K562 (cell line): ENCODE measurements around the gene SLC37A2. TPM values are rescaled to one million over a fixed set of nuclear protein-coding genes. Genes with fewer than 3 reads are reported as not detected.

Experiments
- DMBX1 ChIP-seq: fragments of 250-450 bp; sonication (Bioruptor Pico); IDR thresholded peaks from 2 replicates; pipeline ENCODE4 v1.8.0; 2022; ENCODE audit warnings: inconsistent platforms, mild to moderate bottlenecking, moderate library complexity, borderline replicate concordance
- FOSL1 ChIP-seq: fragments of 200-800 bp; sonication (Bioruptor generic); conservative IDR thresholded peaks from 2 replicates; pipeline ENCODE4 v1.6.1; 2016; ENCODE audit warnings: missing genetic modification characterization, missing compliant biosample characterization
- FOXP1 ChIP-seq: sonication (generic); formaldehyde crosslinking; IDR thresholded peaks from 2 replicates; pipeline ENCODE4 v1.8.0; 2022; ENCODE audit warnings: mild to moderate bottlenecking, missing genetic modification reagents
- KAT8 ChIP-seq: fragments of 450-650 bp; IDR thresholded peaks from 2 replicates; pipeline ENCODE4 v1.6.1; 2016; ENCODE audit warnings: low read depth, mild to moderate bottlenecking
- MEIS2 ChIP-seq: fragments of 450-650 bp; IDR thresholded peaks from 2 replicates; pipeline ENCODE4 v1.6.1; 2014; ENCODE audit warnings: mild to moderate bottlenecking; ENCODE audit not compliant: partially characterized antibody
- NFIC ChIP-seq: fragments of 450-650 bp; IDR thresholded peaks from 2 replicates; pipeline ENCODE4 v1.6.1; 2017; ENCODE audit warnings: mild to moderate bottlenecking, inconsistent platforms
- PATZ1 ChIP-seq: fragments of 250-450 bp; sonication (Bioruptor Pico); IDR thresholded peaks from 2 replicates; pipeline ENCODE4 v1.5.0; 2020; ENCODE audit warnings: mild to moderate bottlenecking, borderline replicate concordance
- POLR2H ChIP-seq: IDR thresholded peaks from 2 replicates; pipeline ENCODE4 v1.6.1; 2016; ENCODE audit warnings: missing genetic modification characterization, low read depth, mild to moderate bottlenecking, control low read depth, missing compliant biosample characterization, moderate library complexity
- RBBP5 ChIP-seq: fragments of 200-600 bp; sonication (generic); IDR thresholded peaks from 2 replicates; pipeline ENCODE4 v1.6.1; 2012; ENCODE audit warnings: borderline replicate concordance, mild to moderate bottlenecking, low read length, control low read depth, inconsistent platforms; ENCODE audit not compliant: insufficient read depth, poor library complexity, severe bottlenecking
- RFX5 ChIP-seq: IDR thresholded peaks from 2 replicates; pipeline ENCODE4 v1.6.1; 2011; ENCODE audit warnings: low read depth, mild to moderate bottlenecking, improper control_type of control experiment, low read length
- SP2 ChIP-seq: IDR thresholded peaks from 2 replicates; pipeline ENCODE4 v1.6.1; 2011; ENCODE audit warnings: mild to moderate bottlenecking, low read depth, low read length, moderate library complexity; ENCODE audit not compliant: poor library complexity, severe bottlenecking; ENCODE audit errors: extremely low read depth
- TAL1 ChIP-seq: fragments of 450-650 bp; IDR thresholded peaks from 2 replicates; pipeline ENCODE4 v1.6.1; 2016; ENCODE audit warnings: mild to moderate bottlenecking
- ZBTB17 ChIP-seq: fragments of 450-650 bp; formaldehyde crosslinking; IDR thresholded peaks from 2 replicates; pipeline ENCODE4 v1.4.0; 2020; ENCODE audit warnings: mild to moderate bottlenecking
- ZMIZ1 ChIP-seq, 2 experiments: fragments of 150-350 bp in 1 of 2; IDR thresholded peaks; 2 replicates each; pipeline ENCODE4 v1.6.1; 2012 to 2016; ENCODE audit warnings: low read depth in 2 of 2, low read length in 2 of 2, mild to moderate bottlenecking in 1 of 2, moderate library complexity in 1 of 2
- ZNF444 ChIP-seq: fragments of 250-450 bp; sonication (Bioruptor Pico); IDR thresholded peaks from 2 replicates; pipeline ENCODE4 v1.4.0; 2020; ENCODE audit warnings: mild to moderate bottlenecking, moderate library complexity
- polyA plus RNA-seq, 8 experiments: library from polyadenylated mRNA; depleted of rRNA in 4 of 8; stranded (reverse) in 5 of 8; unstranded in 3 of 8; fragments of >200 nt; fragmentation: Nextera tagmentation in 2 of 8; fragmentation: Illumina TruSeq in 1 of 8; extraction: Ambion mirVana in 2 of 8; extraction: Trizol in 1 of 8; gene quantifications; 2 replicates each; pipeline versions ENCODE4 v1.2.1 to v1.2.3, GENCODE V29; 2011 to 2014; ENCODE audit warnings: inconsistent platforms in 1 of 8, missing spikeins in 1 of 8
- total RNA-seq, 7 experiments: library from RNA; depleted of rRNA in 6 of 7; stranded (reverse); fragments of >200 nt in 6 of 7; fragmentation: Illumina TruSeq in 2 of 7; extraction: Trizol in 2 of 7; gene quantifications; 2 replicates each; pipeline versions ENCODE4 v1.2.1 to v1.2.3, GENCODE V29; 2011 to 2021; ENCODE audit warnings: low replicate concordance in 1 of 7
- TF ChIP-seq, protein P1 (sequence below): sonication (generic); formaldehyde crosslinking; IDR thresholded peaks from 2 replicates; pipeline ENCODE4 v1.5.0; 2020; ENCODE audit warnings: missing genetic modification reagents
- TF ChIP-seq, protein P2 (sequence below): fragments of 250-450 bp; sonication (Bioruptor Pico); IDR thresholded peaks from 2 replicates; pipeline ENCODE4 v1.8.0; 2021; ENCODE audit warnings: moderate library complexity, mild to moderate bottlenecking, inconsistent platforms
- TF ChIP-seq, protein P3 (sequence below): fragments of 250-450 bp; sonication (Bioruptor Pico); IDR thresholded peaks from 2 replicates; pipeline ENCODE4 v1.8.0; 2021; ENCODE audit warnings: moderate library complexity, mild to moderate bottlenecking, inconsistent platforms

Gene SLC37A2
- total and polyA plus RNA-seq, 9 of the 15 experiments (the other 6 are each of a cell fraction or from before 2014, with no cell fraction given) = 0.01 to 1.2 (median 0.52) TPM

GRCh38 chr11:125070699-125071254, 7.7 kb downstream of the SLC37A2 start (continued):
- TF ChIP-seq TAL1 = no peak
- no peak for TF ChIP-seq PATZ1 (CRISPR knock-in tag)
- TF ChIP-seq, protein P1, sequence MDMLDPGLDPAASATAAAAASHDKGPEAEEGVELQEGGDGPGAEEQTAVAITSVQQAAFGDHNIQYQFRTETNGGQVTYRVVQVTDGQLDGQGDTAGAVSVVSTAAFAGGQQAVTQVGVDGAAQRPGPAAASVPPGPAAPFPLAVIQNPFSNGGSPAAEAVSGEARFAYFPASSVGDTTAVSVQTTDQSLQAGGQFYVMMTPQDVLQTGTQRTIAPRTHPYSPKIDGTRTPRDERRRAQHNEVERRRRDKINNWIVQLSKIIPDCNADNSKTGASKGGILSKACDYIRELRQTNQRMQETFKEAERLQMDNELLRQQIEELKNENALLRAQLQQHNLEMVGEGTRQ (CRISPR knock-in tag) = 0 out of 2 replicates have a peak, but pooled peaks have one; percentile 13
- TF ChIP-seq FOXP1 (CRISPR knock-in tag) = no peak
- TF ChIP-seq ZNF444 (CRISPR knock-in tag) = 0 out of 2 replicates have a peak, but pooled peaks have one; percentile 32
- TF ChIP-seq RFX5 = no peak
- TF ChIP-seq SP2 = no peak
- TF ChIP-seq, protein P2, sequence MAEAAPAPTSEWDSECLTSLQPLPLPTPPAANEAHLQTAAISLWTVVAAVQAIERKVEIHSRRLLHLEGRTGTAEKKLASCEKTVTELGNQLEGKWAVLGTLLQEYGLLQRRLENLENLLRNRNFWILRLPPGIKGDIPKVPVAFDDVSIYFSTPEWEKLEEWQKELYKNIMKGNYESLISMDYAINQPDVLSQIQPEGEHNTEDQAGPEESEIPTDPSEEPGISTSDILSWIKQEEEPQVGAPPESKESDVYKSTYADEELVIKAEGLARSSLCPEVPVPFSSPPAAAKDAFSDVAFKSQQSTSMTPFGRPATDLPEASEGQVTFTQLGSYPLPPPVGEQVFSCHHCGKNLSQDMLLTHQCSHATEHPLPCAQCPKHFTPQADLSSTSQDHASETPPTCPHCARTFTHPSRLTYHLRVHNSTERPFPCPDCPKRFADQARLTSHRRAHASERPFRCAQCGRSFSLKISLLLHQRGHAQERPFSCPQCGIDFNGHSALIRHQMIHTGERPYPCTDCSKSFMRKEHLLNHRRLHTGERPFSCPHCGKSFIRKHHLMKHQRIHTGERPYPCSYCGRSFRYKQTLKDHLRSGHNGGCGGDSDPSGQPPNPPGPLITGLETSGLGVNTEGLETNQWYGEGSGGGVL (CRISPR knock-in tag) = no peak
- peak; percentile 76; the same call in 1 of the 2 replicates for TF ChIP-seq DMBX1 (CRISPR knock-in tag)
- peak; percentile 15; the same call in 1 of the 2 replicates for TF ChIP-seq NFIC
- TF ChIP-seq POLR2H = no peak
- TF ChIP-seq ZBTB17 = peak; percentile 20; the same call in 1 of the 2 replicates
- TF ChIP-seq MEIS2 = no peak
- TF ChIP-seq, protein P3, sequence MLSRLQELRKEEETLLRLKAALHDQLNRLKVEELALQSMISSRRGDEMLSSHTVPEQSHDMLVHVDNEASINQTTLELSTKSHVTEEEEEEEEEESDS (CRISPR knock-in tag) = no peak
- no peak for TF ChIP-seq ZMIZ1 (IDR thresholded peaks at IDR 0.05; ENCODE audit: low read depth in 2 of 2, low read length in 2 of 2)
- peak; percentile 92 for TF ChIP-seq FOSL1 (tag)
- TF ChIP-seq KAT8 = no peak
- peak; percentile 28 for TF ChIP-seq RBBP5
